ENCODE data around the gene DYRK1A. TPM values are rescaled to one million over a fixed set of nuclear protein-coding genes. Genes with fewer than 3 reads are reported as not detected.

The DYRK1A gene
- total RNA-seq, 1 experiment from 2014 or later = 35.5 TPM

GRCh38 chr21:37561506-37561905 lies 194.9 kb downstream of the DYRK1A start:
- CTCF ChIA-PET = no interaction called here
- BruUV-seq (replicated peaks) = no TSS peak
- Histone ChIP-seq H3K4me3 (no peak overlapping the region), H3K4me2 (no peak overlapping the region), H3K9me2 (ENCODE audit: insufficient read depth) (no peaks in the 10 kb centered on the region), H3K27ac (no peak overlapping the region), H3K27me3 (ENCODE audit: insufficient read depth, low read depth) (no peaks in the 10 kb centered on the region), H3F3A (ENCODE audit: insufficient read depth, low read depth) (peaks cover 15% of the 10 kb centered on the region), H2AFZ (no peak overlapping the region), H3K36me3 (ENCODE audit: low read depth) (no peaks in the 10 kb centered on the region), H4K20me1 (ENCODE audit: insufficient read depth) (no peaks in the 10 kb centered on the region), H3K79me2 (ENCODE audit: low read depth) (peaks cover 6% of the 10 kb centered on the region; the same call in 1 of the 2 replicates), H3K4me1 (replicated peaks; ENCODE audit: insufficient read depth) (peaks cover 14% of the 10 kb centered on the region), H3K9me3 (ENCODE audit: insufficient read depth, low read depth) (no peaks in the 10 kb centered on the region)
- intact Hi-C loops (cut with micrococcal nuclease; ENCODE audit: unreplicated experiment) = loop anchor here (5.0 kb wide), 1 partner anchor 111 kb away; no protein-coding TSS in a partner anchor
- no peak for DNase-seq
- TF ChIP-seq, protein P1, sequence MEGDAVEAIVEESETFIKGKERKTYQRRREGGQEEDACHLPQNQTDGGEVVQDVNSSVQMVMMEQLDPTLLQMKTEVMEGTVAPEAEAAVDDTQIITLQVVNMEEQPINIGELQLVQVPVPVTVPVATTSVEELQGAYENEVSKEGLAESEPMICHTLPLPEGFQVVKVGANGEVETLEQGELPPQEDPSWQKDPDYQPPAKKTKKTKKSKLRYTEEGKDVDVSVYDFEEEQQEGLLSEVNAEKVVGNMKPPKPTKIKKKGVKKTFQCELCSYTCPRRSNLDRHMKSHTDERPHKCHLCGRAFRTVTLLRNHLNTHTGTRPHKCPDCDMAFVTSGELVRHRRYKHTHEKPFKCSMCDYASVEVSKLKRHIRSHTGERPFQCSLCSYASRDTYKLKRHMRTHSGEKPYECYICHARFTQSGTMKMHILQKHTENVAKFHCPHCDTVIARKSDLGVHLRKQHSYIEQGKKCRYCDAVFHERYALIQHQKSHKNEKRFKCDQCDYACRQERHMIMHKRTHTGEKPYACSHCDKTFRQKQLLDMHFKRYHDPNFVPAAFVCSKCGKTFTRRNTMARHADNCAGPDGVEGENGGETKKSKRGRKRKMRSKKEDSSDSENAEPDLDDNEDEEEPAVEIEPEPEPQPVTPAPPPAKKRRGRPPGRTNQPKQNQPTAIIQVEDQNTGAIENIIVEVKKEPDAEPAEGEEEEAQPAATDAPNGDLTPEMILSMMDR (conservative IDR thresholded peaks at IDR 0.05) = no peak
- TF ChIP-seq EZH2 (IDR thresholded peaks at IDR 0.05; ENCODE audit: low read depth) = no peak
- POLR2A ChIA-PET (ENCODE audit: unreplicated experiment) = no interaction called here

DNA sequence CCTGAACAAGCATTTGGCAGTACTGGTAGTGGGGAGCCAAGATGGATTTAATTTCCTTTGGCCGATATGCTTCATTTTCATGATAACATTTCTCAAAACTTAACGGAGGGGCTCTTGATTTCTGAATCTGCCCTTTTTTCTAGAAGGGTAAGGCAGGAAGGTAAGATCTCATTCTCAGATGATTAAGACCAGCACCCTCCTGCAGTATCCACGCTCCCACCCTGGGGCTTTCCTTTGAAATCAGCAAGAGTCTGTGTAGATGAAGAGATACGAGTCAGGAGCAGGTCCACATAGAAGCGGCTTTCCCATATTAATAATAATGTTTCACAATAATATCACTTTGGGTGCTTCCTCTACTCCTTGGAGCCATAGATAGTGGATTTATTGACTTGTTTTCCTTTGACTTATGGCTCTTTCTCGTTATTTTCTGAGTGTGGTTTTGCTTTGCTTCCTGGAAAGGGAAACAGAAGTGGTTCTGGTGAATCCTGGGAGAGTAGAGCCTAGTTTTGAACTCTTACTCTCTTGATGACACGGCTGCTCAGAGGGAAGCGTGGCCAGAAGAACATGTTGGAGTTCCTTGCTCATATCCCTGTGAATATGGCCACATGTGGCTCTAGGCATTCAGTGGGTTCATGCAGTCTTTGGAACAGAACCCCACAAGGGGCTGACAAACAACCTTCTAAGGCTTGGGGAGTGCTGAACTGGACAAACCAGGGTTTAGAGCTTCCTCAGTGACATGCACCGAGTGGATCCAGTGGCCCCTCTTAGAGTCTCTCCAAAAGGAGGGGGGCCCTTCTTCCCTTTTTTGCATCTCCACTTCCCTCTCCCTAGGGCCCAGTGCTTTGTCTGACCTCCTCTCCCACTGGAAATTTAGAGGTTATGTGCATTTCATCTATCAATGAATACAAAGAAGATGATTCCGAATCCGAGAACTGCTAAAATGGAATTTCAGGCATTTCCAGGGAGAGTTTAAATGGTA lies 195.7 kb downstream of the DYRK1A start:
- H3K9me3 ChIP-seq (ENCODE audit: insufficient read depth, low read depth) = no peaks in the 10 kb centered on the region
- no peak overlapping the region for H2AFZ ChIP-seq
- H4K20me1 ChIP-seq (ENCODE audit: insufficient read depth) = no peaks in the 10 kb centered on the region
- H3K4me1 ChIP-seq (replicated peaks; ENCODE audit: insufficient read depth) = peaks cover 14% of the 10 kb centered on the region
- no peak for DNase-seq
- H3K4me3 ChIP-seq = no peak overlapping the region
- BruUV-seq (replicated peaks) = no TSS peak
- ChIA-PET POLR2A (ENCODE audit: unreplicated experiment) (no interaction called here), CTCF (no interaction called here)
- H3K27me3 ChIP-seq (ENCODE audit: insufficient read depth, low read depth) = no peaks in the 10 kb centered on the region
- peaks cover 15% of the 10 kb centered on the region for H3F3A ChIP-seq (ENCODE audit: insufficient read depth, low read depth)
- no peaks in the 10 kb centered on the region for H3K9me2 ChIP-seq (ENCODE audit: insufficient read depth)
- H3K79me2 ChIP-seq (ENCODE audit: low read depth) = peaks cover 6% of the 10 kb centered on the region; the same call in 1 of the 2 replicates
- H3K4me2 ChIP-seq = no peak overlapping the region
- intact Hi-C loops (cut with micrococcal nuclease; ENCODE audit: unreplicated experiment) = loop anchor here (5.0 kb wide), 1 partner anchor 110 kb away; no protein-coding TSS in a partner anchor
- no peak overlapping the region for H3K27ac ChIP-seq
- no peaks in the 10 kb centered on the region for H3K36me3 ChIP-seq (ENCODE audit: low read depth)
- TF ChIP-seq, protein P1 (conservative IDR thresholded peaks at IDR 0.05) = no peak
- TF ChIP-seq EZH2 (IDR thresholded peaks at IDR 0.05; ENCODE audit: low read depth) = no peak

DNA sequence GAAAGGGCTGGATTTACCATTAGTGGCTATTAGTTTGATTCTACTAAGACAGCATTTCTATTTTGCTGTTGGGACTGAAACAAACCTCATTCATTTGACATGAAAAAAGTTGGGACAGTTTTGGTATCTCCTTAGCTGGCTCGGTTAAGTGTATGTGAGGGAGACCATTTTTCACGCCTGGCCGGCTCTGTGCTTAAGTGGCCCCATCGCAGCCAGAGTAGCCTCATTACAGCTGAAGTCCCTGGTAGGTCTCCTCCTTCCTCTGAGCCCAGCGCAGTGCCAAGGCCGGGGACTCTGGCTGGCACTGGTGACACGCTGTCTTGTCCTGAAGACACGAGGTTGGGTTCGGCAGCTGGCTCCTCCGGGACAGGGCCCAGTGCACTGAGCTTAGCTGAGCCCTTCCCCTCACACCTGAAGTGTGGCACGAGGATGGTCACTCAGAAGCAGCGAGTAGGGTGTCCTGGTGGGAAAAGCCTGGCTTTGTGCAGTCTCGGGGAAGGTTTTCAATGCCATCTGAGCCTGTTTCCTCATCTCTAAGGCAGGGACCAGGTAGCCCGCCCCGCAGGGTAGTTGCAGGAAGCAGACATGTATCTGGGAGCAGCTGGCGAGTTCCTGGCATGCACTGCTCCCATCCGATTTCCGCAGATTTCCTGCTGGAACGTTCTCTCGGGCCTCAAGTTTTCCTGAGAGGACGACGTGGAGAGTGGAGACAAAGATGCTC lies 196.5 kb downstream of the DYRK1A start:
- no peaks in the 10 kb centered on the region for H3K9me2 ChIP-seq (ENCODE audit: insufficient read depth)
- intact Hi-C loops (cut with micrococcal nuclease; ENCODE audit: unreplicated experiment) = loop anchor here (5.0 kb wide), 1 partner anchor 109 kb away; no protein-coding TSS in a partner anchor
- H3K9me3 ChIP-seq (ENCODE audit: insufficient read depth, low read depth) = no peaks in the 10 kb centered on the region
- ChIA-PET POLR2A (ENCODE audit: unreplicated experiment) (interaction anchor here (0.5 to 1.3 kb wide), 6 partner anchors 30 to 388 kb away, joined by 3 to 7 read pairs (median 4); no protein-coding TSS in a partner anchor), CTCF (no interaction called here)
- peak overlapping the region; percentile 65 for H3K4me3 ChIP-seq
- TF ChIP-seq, protein P1 (conservative IDR thresholded peaks at IDR 0.05) = no peak
- no peak for TF ChIP-seq EZH2 (IDR thresholded peaks at IDR 0.05; ENCODE audit: low read depth)
- H4K20me1 ChIP-seq (ENCODE audit: insufficient read depth) = no peaks in the 10 kb centered on the region
- H3F3A ChIP-seq (ENCODE audit: insufficient read depth, low read depth) = peaks cover 15% of the 10 kb centered on the region
- no peaks in the 10 kb centered on the region for H3K27me3 ChIP-seq (ENCODE audit: insufficient read depth, low read depth)
- H3K27ac ChIP-seq = peak overlapping the region; percentile 99
- peak overlapping the region; percentile 97 for H2AFZ ChIP-seq
- H3K36me3 ChIP-seq (ENCODE audit: low read depth) = no peaks in the 10 kb centered on the region
- TSS peak; percentile 45 for BruUV-seq (replicated peaks)
- peaks cover 14% of the 10 kb centered on the region for H3K4me1 ChIP-seq (replicated peaks; ENCODE audit: insufficient read depth)
- H3K4me2 ChIP-seq = peak overlapping the region; percentile 95
- peaks cover 6% of the 10 kb centered on the region; the same call in 1 of the 2 replicates for H3K79me2 ChIP-seq (ENCODE audit: low read depth)
- DNase-seq = no peak
